NT2/D1 (cell line): Measurements from ENCODE around the gene GZMM.

Source experiments
- DNase-seq: peaks from one replicate; pipeline ENCODE4 v3.0.0-alpha.2; 2011; ENCODE audit warnings: low read depth, low spot score
- H3K27me3 ChIP-seq: 2 replicates; pipeline ENCODE4 v1.6.0; 2011; ENCODE audit warnings: mild to moderate bottlenecking; ENCODE audit not compliant: insufficient read length, insufficient read depth
- H3K36me3 ChIP-seq: 2 replicates; pipeline ENCODE4 v1.6.1; 2011; ENCODE audit warnings: mild to moderate bottlenecking, low read length, mixed read lengths; ENCODE audit not compliant: insufficient read depth, insufficient read length
- H3K4me1 ChIP-seq: 2 replicates; pipeline ENCODE4 v1.5.1; 2011; ENCODE audit not compliant: insufficient read depth, insufficient read length
- H3K4me3 ChIP-seq: 2 replicates; pipeline ENCODE4 v1.5.1; 2011; ENCODE audit warnings: low read depth; ENCODE audit not compliant: insufficient read length
- H3K9ac ChIP-seq: 2 replicates; pipeline ENCODE4 v1.6.0; 2011; ENCODE audit warnings: low read depth; ENCODE audit not compliant: insufficient read length
- H3K9me3 ChIP-seq: 2 replicates; pipeline ENCODE4 v1.5.1; 2011; ENCODE audit warnings: mild to moderate bottlenecking, low read length; ENCODE audit not compliant: insufficient read depth
- SUZ12 ChIP-seq: IDR thresholded peaks from 2 replicates; pipeline ENCODE4 v1.6.1; 2011; ENCODE audit not compliant: insufficient read length, insufficient read depth; ENCODE audit errors: extremely low read depth
- YY1 ChIP-seq: IDR thresholded peaks from 2 replicates; pipeline ENCODE4 v1.6.1; 2011; ENCODE audit not compliant: insufficient read length, insufficient read depth
- ZNF274 ChIP-seq: IDR thresholded peaks from 2 replicates; pipeline ENCODE4 v1.6.1; 2011; ENCODE audit warnings: mild to moderate bottlenecking, low read depth, low read length

The GZMM gene

DNA sequence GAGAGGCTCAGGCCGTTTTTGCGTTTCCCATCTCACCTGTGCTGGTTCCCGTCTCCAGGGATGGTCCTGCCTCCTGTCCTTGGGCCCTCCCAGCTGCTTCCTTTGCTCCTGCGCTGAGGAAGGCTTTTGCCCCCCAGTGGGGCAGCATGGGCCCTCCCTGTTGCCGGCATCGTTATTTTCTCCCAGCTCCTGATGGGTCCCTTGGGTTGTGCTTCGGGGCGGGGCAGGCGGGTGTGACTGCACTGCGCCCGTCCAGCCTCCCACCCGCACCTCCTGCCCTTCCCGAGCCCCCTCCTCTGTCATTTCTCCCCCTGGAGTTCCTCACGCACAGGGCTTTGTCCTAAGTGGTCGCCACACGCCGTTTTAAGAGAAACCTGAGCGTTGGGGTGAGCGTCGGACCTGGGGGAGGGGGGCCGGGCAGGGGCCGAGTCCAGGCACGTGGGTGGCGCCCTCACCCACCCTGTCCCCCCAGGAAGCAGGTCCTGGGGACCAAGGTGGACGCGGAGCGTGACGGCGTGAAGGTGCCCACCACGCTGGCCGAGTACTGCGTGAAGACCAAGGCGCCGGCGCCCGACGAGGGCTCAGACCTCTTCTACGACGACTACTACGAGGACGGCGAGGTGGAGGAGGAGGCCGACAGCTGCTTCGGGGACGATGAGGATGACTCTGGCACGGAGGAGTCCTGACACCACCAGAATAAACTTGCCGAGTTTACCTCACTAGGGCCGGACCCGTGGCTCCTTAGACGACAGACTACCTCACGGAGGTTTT is 2.8 kb upstream of the GZMM start:
- no peak for DNase-seq
- H3K9me3 ChIP-seq = no peaks in the 10 kb centered on the region
- H3K9ac ChIP-seq = no peak overlapping the region
- H3K27me3 ChIP-seq = no peaks in the 10 kb centered on the region
- H3K36me3 ChIP-seq = peaks cover 59% of the 10 kb centered on the region
- no peak overlapping the region for H3K4me3 ChIP-seq
- TF ChIP-seq SUZ12 (no peak), ZNF274 (no peak)
- H3K4me1 ChIP-seq = no peaks in the 10 kb centered on the region

DNA sequence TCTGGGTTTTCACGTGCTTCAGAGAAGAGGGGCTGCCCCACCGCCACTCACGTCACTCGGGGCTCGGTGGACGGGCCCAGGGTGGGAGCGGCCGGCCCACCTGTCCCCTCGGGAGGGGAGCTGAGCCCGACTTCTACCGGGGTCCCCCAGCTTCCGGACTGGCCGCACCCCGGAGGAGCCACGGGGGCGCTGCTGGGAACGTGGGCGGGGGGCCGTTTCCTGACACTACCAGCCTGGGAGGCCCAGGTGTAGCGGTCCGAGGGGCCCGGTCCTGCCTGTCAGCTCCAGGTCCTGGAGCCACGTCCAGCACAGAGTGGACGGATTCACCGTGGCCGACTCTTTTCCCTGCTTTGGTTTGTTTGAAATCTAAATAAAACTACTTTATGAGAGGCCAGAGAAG is 2.2 kb upstream of the GZMM start:
- no peaks in the 10 kb centered on the region for H3K9me3 ChIP-seq
- DNase-seq = no peak
- H3K36me3 ChIP-seq = peaks cover 52% of the 10 kb centered on the region
- no peak for TF ChIP-seq SUZ12
- TF ChIP-seq YY1 = no peak
- TF ChIP-seq ZNF274 = no peak
- no peak overlapping the region for H3K9ac ChIP-seq
- H3K27me3 ChIP-seq = no peaks in the 10 kb centered on the region
- no peaks in the 10 kb centered on the region for H3K4me1 ChIP-seq
- no peak overlapping the region for H3K4me3 ChIP-seq

DNA sequence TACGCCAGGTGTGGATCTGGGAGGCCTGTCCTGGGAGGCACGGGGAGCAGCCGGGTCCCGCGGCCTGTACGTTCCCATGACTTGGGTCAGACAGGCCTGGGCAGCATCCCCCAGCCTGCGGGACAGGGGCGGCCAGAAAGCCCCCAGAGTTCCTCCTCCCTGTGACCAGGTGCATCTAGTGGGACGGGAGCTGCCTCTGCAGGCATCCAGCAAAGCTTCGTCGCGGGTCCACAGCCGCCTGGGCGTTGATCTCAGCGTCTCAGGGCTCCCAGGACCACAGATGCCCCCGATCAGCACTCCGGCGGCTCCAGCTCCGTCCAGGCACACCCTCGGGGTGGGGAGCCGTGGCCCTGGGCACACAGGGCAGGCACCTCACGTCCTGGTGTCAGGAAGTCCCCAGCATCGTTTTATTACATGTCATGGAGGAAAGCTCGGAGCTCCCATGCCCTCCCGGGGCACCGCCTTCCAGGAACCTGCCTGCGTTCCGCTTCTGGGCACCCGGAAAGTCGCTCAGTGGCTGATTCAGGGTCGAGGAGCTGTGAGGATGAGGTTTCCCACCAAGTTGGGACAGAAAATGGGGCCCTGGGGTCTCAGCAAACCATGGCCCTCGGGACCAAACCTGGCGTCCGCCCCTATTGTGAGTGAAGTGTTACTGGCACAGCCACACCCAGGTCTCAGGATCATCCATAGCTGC is 1.5 kb upstream of the GZMM start:
- DNase-seq = no peak
- Histone ChIP-seq H3K4me1 (no peaks in the 10 kb centered on the region), H3K36me3 (peaks cover 47% of the 10 kb centered on the region), H3K9me3 (no peaks in the 10 kb centered on the region), H3K27me3 (no peaks in the 10 kb centered on the region), H3K4me3 (no peak overlapping the region), H3K9ac (no peak overlapping the region)
- TF ChIP-seq YY1 (no peak), ZNF274 (no peak), SUZ12 (no peak)

DNA sequence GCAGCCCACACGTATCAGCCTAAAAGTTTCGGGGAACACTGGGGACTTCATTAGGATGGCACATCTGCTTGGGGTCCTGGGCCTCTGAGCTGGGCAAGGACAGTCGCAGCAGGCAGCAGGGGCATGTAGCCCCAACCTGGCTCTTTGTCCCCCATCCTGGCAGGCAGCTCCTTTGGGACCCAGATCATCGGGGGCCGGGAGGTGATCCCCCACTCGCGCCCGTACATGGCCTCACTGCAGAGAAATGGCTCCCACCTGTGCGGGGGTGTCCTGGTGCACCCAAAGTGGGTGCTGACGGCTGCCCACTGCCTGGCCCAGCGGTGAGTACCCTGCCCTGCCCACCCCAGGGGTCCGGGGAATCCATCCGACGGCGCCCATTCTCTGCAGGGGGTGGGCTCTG is 3.3 kb downstream of the GZMM start:
- Histone ChIP-seq H3K36me3 (peaks cover 10% of the 10 kb centered on the region), H3K4me1 (peaks cover 6% of the 10 kb centered on the region), H3K4me3 (no peak overlapping the region), H3K9me3 (no peaks in the 10 kb centered on the region), H3K27me3 (no peaks in the 10 kb centered on the region), H3K9ac (no peak overlapping the region)
- DNase-seq = no peak
- TF ChIP-seq SUZ12 (no peak), YY1 (no peak), ZNF274 (no peak)

DNA sequence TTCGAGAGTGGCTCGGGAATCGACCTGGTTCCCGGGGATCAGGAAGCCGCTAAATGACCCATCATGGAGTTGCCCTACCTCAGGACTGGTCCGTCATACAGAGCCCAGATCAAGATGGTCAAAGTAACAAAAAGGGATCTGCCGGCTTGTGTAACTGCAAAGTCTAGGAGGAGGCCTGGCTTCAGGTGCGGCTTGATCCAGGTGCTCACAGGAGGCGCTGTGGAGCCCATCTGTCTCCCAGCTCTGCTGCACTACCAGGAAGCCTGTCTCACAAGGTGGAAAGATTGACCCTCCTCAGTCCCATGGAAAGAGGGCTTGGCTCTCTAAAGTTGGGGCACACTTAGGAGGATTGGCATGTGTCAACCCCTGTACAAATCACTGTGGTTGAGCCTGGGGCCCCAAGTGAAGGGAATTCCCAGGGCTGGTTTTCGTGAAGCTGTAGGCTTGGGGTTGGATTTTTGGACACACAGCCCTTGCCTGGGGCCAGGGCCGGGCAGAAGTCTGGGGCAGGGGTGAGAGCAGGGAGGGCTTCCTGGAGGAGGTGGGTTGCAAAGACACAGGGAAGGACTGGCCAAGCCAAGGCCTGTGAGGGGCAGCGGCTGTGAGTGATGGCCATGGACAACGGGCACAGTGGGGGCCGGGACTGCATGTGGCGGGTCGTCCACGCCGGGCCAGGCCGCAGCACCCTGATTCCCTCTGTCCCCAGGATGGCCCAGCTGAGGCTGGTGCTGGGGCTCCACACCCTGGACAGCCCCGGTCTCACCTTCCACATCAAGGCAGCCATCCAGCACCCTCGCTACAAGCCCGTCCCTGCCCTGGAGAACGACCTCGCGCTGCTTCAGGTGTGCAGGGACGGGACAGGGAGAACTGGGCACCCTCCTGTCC is 4.2 kb downstream of the GZMM start:
- Histone ChIP-seq H3K36me3 (peaks cover 3% of the 10 kb centered on the region), H3K9me3 (no peaks in the 10 kb centered on the region), H3K9ac (peak overlapping the region; percentile 8), H3K4me3 (no peak overlapping the region), H3K4me1 (peaks cover 6% of the 10 kb centered on the region), H3K27me3 (no peaks in the 10 kb centered on the region)
- DNase-seq = no peak
- TF ChIP-seq SUZ12 (no peak), YY1 (no peak), ZNF274 (no peak)

DNA sequence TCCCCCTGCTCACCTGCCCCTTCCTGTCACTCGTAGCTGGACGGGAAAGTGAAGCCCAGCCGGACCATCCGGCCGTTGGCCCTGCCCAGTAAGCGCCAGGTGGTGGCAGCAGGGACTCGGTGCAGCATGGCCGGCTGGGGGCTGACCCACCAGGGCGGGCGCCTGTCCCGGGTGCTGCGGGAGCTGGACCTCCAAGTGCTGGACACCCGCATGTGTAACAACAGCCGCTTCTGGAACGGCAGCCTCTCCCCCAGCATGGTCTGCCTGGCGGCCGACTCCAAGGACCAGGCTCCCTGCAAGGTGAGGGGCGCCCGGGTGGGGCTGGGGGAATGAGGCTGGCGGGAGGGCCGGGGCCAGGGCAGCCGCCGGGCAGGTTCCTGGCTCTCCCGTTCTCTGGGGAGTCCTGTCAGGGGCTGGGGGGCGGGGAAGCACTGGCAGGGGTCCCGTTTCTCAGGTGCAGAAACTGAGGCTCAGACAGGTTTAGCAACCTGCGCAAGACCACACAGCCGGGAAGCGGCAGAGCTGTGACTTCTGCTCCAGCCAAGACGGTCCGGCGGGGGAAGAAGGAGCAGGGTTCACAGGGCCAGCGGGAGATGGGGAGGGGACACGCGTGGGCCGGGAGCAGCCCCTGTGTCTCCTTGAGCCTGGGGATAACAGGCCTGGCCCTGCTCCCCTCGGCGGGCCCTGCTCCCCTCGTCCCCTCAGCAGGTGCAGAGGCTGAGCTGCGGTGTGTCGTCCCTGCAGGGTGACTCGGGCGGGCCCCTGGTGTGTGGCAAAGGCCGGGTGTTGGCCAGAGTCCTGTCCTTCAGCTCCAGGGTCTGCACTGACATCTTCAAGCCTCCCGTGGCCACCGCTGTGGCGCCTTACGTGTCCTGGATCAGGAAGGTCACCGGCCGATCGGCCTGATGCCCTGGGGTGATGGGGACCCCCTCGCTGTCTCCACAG is 5.3 kb downstream of the GZMM start:
- Histone ChIP-seq H3K27me3 (no peaks in the 10 kb centered on the region), H3K9me3 (no peaks in the 10 kb centered on the region), H3K4me1 (peaks cover 6% of the 10 kb centered on the region), H3K36me3 (no peaks in the 10 kb centered on the region), H3K4me3 (no peak overlapping the region), H3K9ac (no peak overlapping the region)
- TF ChIP-seq ZNF274 (no peak), YY1 (no peak), SUZ12 (no peak)
- no peak for DNase-seq
